COLO829 (cell line): Measurements from ENCODE around the gene AKR1B15.
"Not testable (repeated sequence)": the region's sequence is repeated elsewhere in the genome, so short reads cannot be mapped to it uniquely, and the experiment has no call there.

Experiments used
- DNase-seq: peaks from one replicate; pipeline ENCODE4 v3.0.0; 2012; ENCODE audit warnings: low spot score

The AKR1B15 gene

GRCh38 chr7:134565643-134566136, 16.8 kb downstream of the AKR1B15 start:
- DNase-seq = no peak

DNA sequence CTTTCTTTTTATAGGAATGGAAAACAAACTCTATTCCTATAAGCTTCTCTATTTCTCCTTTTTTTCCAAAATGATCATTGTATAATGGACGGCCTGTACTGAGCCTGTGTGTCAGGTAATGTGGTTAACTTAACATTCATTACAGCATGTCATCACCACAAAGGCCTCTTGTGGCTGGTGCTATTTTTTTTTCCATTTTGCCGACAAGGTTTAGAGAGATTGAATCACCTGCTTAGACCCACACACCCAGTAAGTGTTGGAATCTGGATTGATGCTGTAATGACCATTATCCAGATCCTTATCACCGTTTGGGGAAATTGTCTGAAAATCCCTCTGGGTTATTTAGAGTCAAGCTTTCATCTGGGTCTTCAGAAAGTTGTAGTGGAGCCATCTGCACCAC, 18.5 kb downstream of the AKR1B15 start:
- no peak for DNase-seq

DNA sequence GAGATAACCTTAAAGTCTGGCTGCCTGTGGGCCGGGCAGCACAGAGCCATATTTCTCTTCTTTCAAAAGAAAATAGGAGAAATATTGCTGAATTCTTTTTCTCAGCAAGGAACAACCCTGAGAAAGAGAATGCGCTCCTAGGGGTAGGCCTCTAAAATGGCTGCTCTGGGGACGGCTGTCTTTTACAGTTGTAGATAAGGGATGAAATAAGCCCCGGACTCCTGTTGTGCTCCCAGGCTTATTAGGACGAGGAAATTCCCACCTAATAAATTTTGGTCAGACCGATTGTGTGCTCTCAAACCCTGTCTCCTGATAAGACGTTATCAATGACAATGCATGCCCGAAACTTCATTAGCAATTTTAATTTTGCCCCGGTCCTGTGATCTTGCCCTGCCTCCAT, 21.1 kb downstream of the AKR1B15 start:
- not testable (repeated sequence) for DNase-seq

DNA sequence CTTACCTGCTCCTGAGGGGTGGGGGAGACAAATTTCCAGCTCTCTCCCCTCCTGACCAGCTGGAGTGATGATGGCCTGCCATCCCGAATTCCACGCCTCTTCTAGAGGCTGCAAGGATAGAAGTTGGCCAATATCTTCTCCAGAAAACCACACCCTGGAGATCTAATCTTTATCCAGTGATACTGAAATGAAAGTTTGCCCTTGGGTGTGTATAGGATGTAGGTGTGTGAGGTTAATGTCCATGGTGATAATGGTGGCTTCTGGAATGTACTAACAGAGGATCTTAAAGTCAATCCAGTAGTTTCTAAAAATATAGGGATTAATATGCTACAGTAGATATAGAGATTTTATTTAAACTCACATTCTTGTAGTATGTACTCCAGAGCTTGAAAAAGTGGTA, 22.2 kb downstream of the AKR1B15 start:
- no peak for DNase-seq

GRCh38 chr7:134571746-134572461, 23.0 kb downstream of the AKR1B15 start:
- no peak for DNase-seq

DNA sequence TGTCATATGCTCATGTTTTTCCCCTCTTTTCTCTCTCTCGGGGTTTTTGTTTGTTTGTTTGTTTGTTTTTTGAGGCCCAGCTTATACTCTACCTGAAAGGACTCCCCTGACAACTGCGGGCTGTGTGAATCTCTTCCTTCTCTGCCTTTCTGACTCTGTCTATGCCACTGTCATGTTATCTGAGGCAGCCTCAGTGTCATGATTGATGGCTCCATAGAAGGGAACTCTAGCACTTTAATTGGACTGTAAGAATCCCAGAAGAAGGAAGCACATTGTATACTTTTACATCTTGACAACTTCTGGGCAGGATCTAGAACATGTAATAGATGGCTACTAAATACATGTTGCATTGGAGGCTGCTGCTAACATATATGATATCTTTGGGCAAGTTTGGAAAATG, 25.4 kb downstream of the AKR1B15 start:
- DNase-seq = no peak

DNA sequence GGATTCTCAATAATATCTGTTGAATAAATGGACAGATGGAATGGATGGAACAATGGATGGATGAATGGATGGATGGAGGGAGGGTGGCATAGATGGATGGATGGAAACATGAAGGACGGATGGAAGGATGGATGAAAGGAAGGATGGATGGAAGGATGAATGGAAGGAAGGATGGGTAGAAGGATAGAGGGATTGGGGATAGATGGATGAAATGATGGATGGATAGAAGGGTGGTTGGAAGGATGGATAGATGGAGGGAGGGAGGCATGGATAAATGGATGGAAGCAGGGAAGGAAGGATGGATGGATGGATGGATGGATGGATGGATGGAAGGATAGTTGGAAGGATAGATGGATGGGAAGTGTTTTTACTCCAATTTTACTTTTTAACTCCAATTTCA, 35.4 kb downstream of the AKR1B15 start:
- no peak for DNase-seq

DNA sequence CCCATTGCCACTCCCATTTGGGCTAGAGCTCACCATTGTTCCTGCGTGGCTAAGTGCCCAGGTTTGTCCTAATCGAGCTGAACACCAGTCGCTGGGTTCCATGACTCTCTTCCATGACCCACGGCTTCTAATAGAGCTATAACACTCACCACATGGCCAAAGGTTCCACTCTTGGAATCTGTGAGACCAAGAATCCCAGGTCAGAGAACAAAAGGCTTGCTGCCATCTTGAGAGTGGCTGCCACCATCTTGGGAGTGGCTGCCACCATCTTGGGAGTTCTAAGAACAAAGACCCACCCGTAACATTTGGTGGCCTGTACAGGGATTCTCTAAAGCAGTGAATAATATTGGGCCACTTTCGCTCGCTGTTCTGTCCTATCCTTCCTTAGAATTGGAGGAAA, 37.0 kb downstream of the AKR1B15 start:
- no peak for DNase-seq

GRCh38 chr7:134587750-134588149, 38.8 kb downstream of the AKR1B15 start:
- DNase-seq = no peak

DNA sequence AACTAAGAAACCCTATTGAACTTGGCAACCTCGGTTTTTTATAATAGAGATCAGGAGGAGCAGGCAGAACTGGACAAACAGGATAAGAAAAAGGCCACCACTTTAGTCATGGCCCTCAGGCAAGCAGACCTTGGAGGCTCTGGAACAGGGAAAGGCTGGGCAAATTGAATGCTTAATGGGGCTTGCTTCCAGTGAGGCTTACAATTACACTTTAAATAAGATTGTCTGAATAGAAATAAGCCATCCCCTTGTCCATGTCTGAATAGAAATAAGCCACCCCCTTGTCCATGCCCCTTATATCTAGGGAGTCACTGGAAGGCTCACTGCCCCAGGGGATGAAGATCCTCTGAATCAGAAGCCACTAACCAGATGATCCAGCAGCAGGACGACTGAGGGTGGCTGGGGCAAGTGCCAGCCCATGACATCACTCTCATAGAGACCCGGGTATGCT, 40.6 kb downstream of the AKR1B15 start:
- no peak for DNase-seq

GRCh38 chr7:134593530-134594392, 44.9 kb downstream of the AKR1B15 start:
- peak; percentile 94 for DNase-seq

GRCh38 chr7:134594877-134595276, 46.0 kb downstream of the AKR1B15 start:
- DNase-seq = no peak

GRCh38 chr7:134599371-134599770, 50.5 kb downstream of the AKR1B15 start:
- DNase-seq = peak; percentile 59

- DNase-seq = no peak
Observed at GRCh38 chr7:134601459-134601858, 52.5 kb downstream of the AKR1B15 start.

GRCh38 chr7:134602881-134603451, 54.1 kb downstream of the AKR1B15 start:
- DNase-seq = peak; percentile 75

DNA sequence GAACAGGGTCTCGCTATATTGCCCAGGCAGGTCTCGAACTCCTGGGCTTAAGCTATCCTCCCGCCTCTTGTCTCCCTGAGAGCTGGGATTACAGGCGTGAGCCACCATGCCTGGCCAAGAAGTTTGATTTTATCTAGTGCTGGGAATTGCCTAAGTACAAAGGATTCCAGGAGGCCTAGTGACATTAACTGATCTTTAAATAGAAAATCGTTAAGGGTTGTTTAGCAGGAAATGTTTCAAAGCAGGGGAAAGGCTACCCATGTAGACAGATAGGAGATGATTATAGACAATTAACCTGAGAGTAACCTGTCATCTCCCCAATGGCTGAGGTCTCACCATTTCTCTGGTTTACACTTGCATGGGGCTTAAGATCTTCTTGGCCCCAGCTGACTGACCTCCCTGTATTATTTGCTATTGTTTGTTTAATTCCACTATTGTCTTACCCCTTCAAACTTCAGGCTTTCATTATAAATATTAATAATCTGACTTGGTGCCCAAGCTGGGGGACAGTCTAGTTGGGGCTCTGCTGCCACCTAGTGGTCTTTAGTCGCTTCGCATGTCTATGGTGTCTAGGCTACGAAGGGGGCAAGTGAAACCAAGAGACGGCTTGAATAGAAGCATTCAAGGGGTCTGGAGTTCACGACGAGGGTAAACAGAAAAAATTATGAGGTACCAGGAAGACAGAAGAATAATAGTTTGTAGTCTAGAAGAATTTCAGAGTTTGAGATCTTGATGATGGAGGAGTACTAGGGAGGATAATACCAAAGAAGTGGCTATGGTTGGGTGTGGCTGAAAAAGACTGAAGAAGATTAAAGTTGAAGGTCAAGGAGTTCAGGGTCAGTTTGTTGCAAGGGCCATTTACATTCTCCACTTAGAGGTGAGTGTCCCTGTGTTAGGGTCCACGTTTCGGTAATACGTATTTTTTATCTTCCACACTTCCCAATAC, 57.3 kb downstream of the AKR1B15 start:
- DNase-seq = peak; percentile 70

GRCh38 chr7:134611611-134612151, 62.8 kb downstream of the AKR1B15 start:
- no peak for DNase-seq

DNA sequence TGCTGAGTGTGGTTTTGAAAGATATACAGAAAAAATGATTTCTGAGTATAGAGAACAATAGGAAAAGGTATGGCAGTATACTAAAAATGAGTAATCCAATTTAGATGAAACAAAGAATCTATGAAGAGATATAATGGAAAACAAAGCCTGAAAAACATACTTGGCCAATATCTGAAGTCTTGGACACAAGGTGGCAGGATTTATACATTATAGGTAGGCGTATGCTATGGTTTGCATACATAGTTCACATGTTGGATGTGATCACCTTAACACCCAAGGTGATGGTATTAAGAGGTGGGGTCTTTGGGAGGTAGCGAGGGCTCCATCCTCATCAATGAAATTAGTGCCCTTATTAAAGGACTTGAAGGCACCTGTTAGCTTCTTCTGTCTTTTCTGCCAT, 63.3 kb downstream of the AKR1B15 start:
- no peak for DNase-seq

- no peak for DNase-seq
Observed at GRCh38 chr7:134613623-134614347, 64.9 kb downstream of the AKR1B15 start.

- DNase-seq = no peak
Observed at GRCh38 chr7:134616611-134617010, 67.7 kb downstream of the AKR1B15 start.
